Measurements from ENCODE around the gene CDK14.

Gene CDK14

GRCh38 chr7:90580051-90580450, 16.1 kb upstream of the CDK14 start:
- no peaks in the 10 kb centered on the region for H3K4me1 Mint-ChIP-seq
- no peak overlapping the region for H3K4me3 Mint-ChIP-seq
- peaks cover 3% of the 10 kb centered on the region for H3K9me3 Mint-ChIP-seq
- no peaks in the 10 kb centered on the region for H3K36me3 Mint-ChIP-seq (ENCODE audit: low read depth)
- no peak for TF ChIP-seq CTCF (IDR thresholded peaks at IDR 0.05; ENCODE audit: unreplicated experiment in 3 of 3)
- H3K27me3 Mint-ChIP-seq (ENCODE audit: low read depth) = no peaks in the 10 kb centered on the region
- H3K27ac Mint-ChIP-seq = no peak overlapping the region

GRCh38 chr7:90582164-90582563, 14.0 kb upstream of the CDK14 start:
- Mint-ChIP-seq H3K9me3 (peaks cover 6% of the 10 kb centered on the region), H3K4me1 (no peaks in the 10 kb centered on the region)
- no peak for TF ChIP-seq CTCF (IDR thresholded peaks at IDR 0.05; ENCODE audit: unreplicated experiment in 3 of 3)

GRCh38 chr7:90584378-90584777, 11.7 kb upstream of the CDK14 start:
- H3K9me3 Mint-ChIP-seq = peaks cover 6% of the 10 kb centered on the region
- H3K36me3 Mint-ChIP-seq (ENCODE audit: low read depth) = no peaks in the 10 kb centered on the region
- H3K27ac Mint-ChIP-seq = no peak overlapping the region
- H3K4me3 Mint-ChIP-seq = no peak overlapping the region
- TF ChIP-seq CTCF (IDR thresholded peaks at IDR 0.05; ENCODE audit: unreplicated experiment in 3 of 3) = no peak
- no peaks in the 10 kb centered on the region for H3K4me1 Mint-ChIP-seq
- H3K27me3 Mint-ChIP-seq (ENCODE audit: low read depth) = no peaks in the 10 kb centered on the region

More at GRCh38 chr7:90582164-90582563, 14.0 kb upstream of the CDK14 start:
- no peaks in the 10 kb centered on the region for H3K36me3 Mint-ChIP-seq (ENCODE audit: low read depth)
- no peak overlapping the region for H3K27ac Mint-ChIP-seq
- H3K4me3 Mint-ChIP-seq = no peak overlapping the region
- H3K27me3 Mint-ChIP-seq (ENCODE audit: low read depth) = no peaks in the 10 kb centered on the region

- peaks cover 6% of the 10 kb centered on the region for H3K9me3 Mint-ChIP-seq
- no peak for TF ChIP-seq CTCF (IDR thresholded peaks at IDR 0.05; ENCODE audit: unreplicated experiment in 3 of 3)
- no peaks in the 10 kb centered on the region for H3K36me3 Mint-ChIP-seq (ENCODE audit: low read depth)
- no peak overlapping the region for H3K4me3 Mint-ChIP-seq
- H3K27me3 Mint-ChIP-seq (ENCODE audit: low read depth) = no peaks in the 10 kb centered on the region
- H3K4me1 Mint-ChIP-seq = no peaks in the 10 kb centered on the region
- no peak overlapping the region for H3K27ac Mint-ChIP-seq
Measured at GRCh38 chr7:90586091-90586490, 10.0 kb upstream of the CDK14 start.

GRCh38 chr7:90587766-90588165, 8.4 kb upstream of the CDK14 start:
- no peak for TF ChIP-seq CTCF (IDR thresholded peaks at IDR 0.05; ENCODE audit: unreplicated experiment in 3 of 3)
- peaks cover 6% of the 10 kb centered on the region for H3K9me3 Mint-ChIP-seq
- no peak overlapping the region for H3K4me3 Mint-ChIP-seq
- H3K27me3 Mint-ChIP-seq (ENCODE audit: low read depth) = peaks cover 8% of the 10 kb centered on the region
- no peak overlapping the region for H3K27ac Mint-ChIP-seq
- H3K4me1 Mint-ChIP-seq = no peaks in the 10 kb centered on the region
- no peaks in the 10 kb centered on the region for H3K36me3 Mint-ChIP-seq (ENCODE audit: low read depth)

- H3K36me3 Mint-ChIP-seq (ENCODE audit: low read depth) = no peaks in the 10 kb centered on the region
- peaks cover 14% of the 10 kb centered on the region for H3K27me3 Mint-ChIP-seq (ENCODE audit: low read depth)
- no peak for TF ChIP-seq CTCF (IDR thresholded peaks at IDR 0.05; ENCODE audit: unreplicated experiment in 3 of 3)
- H3K9me3 Mint-ChIP-seq = no peaks in the 10 kb centered on the region
- no peak overlapping the region for H3K27ac Mint-ChIP-seq
- H3K4me3 Mint-ChIP-seq = no peak overlapping the region
- peaks cover 19% of the 10 kb centered on the region for H3K4me1 Mint-ChIP-seq
Measured at GRCh38 chr7:90592033-90592432, 4.1 kb upstream of the CDK14 start.

Measured in nephron (organoid).